GM12878 (cell line): ENCODE data around the gene DCC. TPM values are rescaled to one million over a fixed set of nuclear protein-coding genes. Genes with fewer than 3 reads are reported as not detected.

Experiments used
- BRCA1 ChIP-seq: IDR thresholded peaks from 2 replicates; pipeline ENCODE4 v1.6.1; 2011; ENCODE audit warnings: low read depth, low read length, improper control_type of control experiment
- CBX5 ChIP-seq: sonication (generic); IDR thresholded peaks from 2 replicates; pipeline ENCODE4 v1.6.1; 2016; ENCODE audit warnings: low read depth, moderate library complexity, mild to moderate bottlenecking, inconsistent platforms
- CEBPB ChIP-seq, 2 experiments: fragments of 150-350 bp in 1 of 2; IDR thresholded peaks; 2 replicates each; pipeline ENCODE4 v1.6.1; 2012 to 2014; ENCODE audit warnings: low read depth in 2 of 2, low read length in 2 of 2, borderline replicate concordance in 1 of 2, inconsistent platforms in 1 of 2
- ESRRA ChIP-seq: IDR thresholded peaks from 2 replicates; pipeline ENCODE4 v1.6.1; 2012; ENCODE audit warnings: mild to moderate bottlenecking, low read length, improper control_type of control experiment
- FOXK2 ChIP-seq: fragments of 450-650 bp; IDR thresholded peaks from 2 replicates; pipeline ENCODE4 v1.6.1; 2017; ENCODE audit warnings: mild to moderate bottlenecking, moderate library complexity
- HCFC1 ChIP-seq: fragments of 150-350 bp; IDR thresholded peaks from 2 replicates; pipeline ENCODE4 v1.6.1; 2014; ENCODE audit warnings: low read length
- JUND ChIP-seq: IDR thresholded peaks from 2 replicates; pipeline ENCODE4 v1.6.1; 2012; ENCODE audit warnings: low read depth, mild to moderate bottlenecking, low read length, improper control_type of control experiment, moderate library complexity
- MTA2 ChIP-seq: fragments of 450-650 bp; IDR thresholded peaks from 2 replicates; pipeline ENCODE4 v1.6.1; 2016; ENCODE audit warnings: low read depth, mild to moderate bottlenecking, moderate library complexity
- NR2C1 ChIP-seq: fragments of 450-650 bp; IDR thresholded peaks from 2 replicates; pipeline ENCODE4 v1.6.1; 2017; ENCODE audit warnings: antibody characterized with exemption, mild to moderate bottlenecking, moderate library complexity
- PAX8 ChIP-seq: fragments of 450-650 bp; IDR thresholded peaks from 2 replicates; pipeline ENCODE4 v1.6.1; 2017; ENCODE audit warnings: mild to moderate bottlenecking, moderate library complexity
- RCOR1 ChIP-seq: conservative IDR thresholded peaks from 2 replicates; pipeline ENCODE4 v1.6.1; 2012; ENCODE audit warnings: low read depth, low read length, improper control_type of control experiment
- SIX5 ChIP-seq: IDR thresholded peaks from 2 replicates; pipeline ENCODE4 v1.6.1; 2011; ENCODE audit warnings: mild to moderate bottlenecking, low read depth, low read length, moderate library complexity; ENCODE audit not compliant: severe bottlenecking
- SMAD1 ChIP-seq: fragments of 450-650 bp; IDR thresholded peaks from 2 replicates; pipeline ENCODE4 v1.6.1; 2018; ENCODE audit warnings: mild to moderate bottlenecking, low read depth; ENCODE audit not compliant: partially characterized antibody
- SMC3 ChIP-seq: IDR thresholded peaks from 2 replicates; pipeline ENCODE4 v1.6.1; 2011; ENCODE audit warnings: low read length, improper control_type of control experiment, borderline replicate concordance
- TARDBP ChIP-seq: IDR thresholded peaks from 2 replicates; pipeline ENCODE4 v1.6.1; 2016; ENCODE audit warnings: borderline replicate concordance
- TCF7 ChIP-seq: IDR thresholded peaks from 2 replicates; pipeline ENCODE4 v1.6.1; 2014; ENCODE audit warnings: antibody characterized with exemption, borderline replicate concordance
- ZNF622 ChIP-seq: fragments of 450-650 bp; IDR thresholded peaks from 2 replicates; pipeline ENCODE4 v1.6.1; 2017; ENCODE audit warnings: mild to moderate bottlenecking, inconsistent platforms
- polyA plus RNA-seq, 11 experiments: library from polyadenylated mRNA; depleted of rRNA in 4 of 11; unstranded in 6 of 11; stranded (reverse) in 5 of 11; fragments of >200 nt; fragmentation: Nextera tagmentation in 4 of 11; fragmentation: Illumina TruSeq in 1 of 11; extraction: Ambion mirVana in 4 of 11; extraction: Trizol in 1 of 11; gene quantifications; 1 replicate in 1 of 11; 2 replicates in 10 of 11; pipeline versions ENCODE4 v1.2.1 to v1.2.3, GENCODE V29; 2011 to 2016; ENCODE audit warnings: inconsistent platforms in 2 of 11, missing spikeins in 2 of 11, low read depth in 1 of 11
- total RNA-seq, 4 experiments: library from RNA; depleted of rRNA in 3 of 4; stranded (reverse); fragments of >200 nt in 3 of 4; fragmentation: Illumina TruSeq in 1 of 4; extraction: Trizol in 1 of 4; gene quantifications; 2 replicates each; pipeline versions ENCODE4 v1.2.1 to v1.2.3, GENCODE V29; 2013 to 2021
- TF ChIP-seq, protein P1 (sequence below): fragments of 450-650 bp; IDR thresholded peaks from 2 replicates; pipeline ENCODE4 v1.6.1; 2017; ENCODE audit warnings: mild to moderate bottlenecking, moderate library complexity
- TF ChIP-seq, protein P2 (sequence below): fragments of 450-650 bp; IDR thresholded peaks from 2 replicates; pipeline ENCODE4 v1.6.1; 2018; ENCODE audit warnings: borderline replicate concordance, mild to moderate bottlenecking; ENCODE audit not compliant: partially characterized antibody
- TF ChIP-seq, protein P3 (sequence below): IDR thresholded peaks from 2 replicates; pipeline ENCODE4 v1.6.1; 2012; ENCODE audit warnings: low read depth, low read length, improper control_type of control experiment
- TF ChIP-seq, protein P4 (sequence below): fragments of 450-650 bp; formaldehyde crosslinking; IDR thresholded peaks from 2 replicates; pipeline ENCODE4 v1.4.0; 2022; ENCODE audit warnings: mild to moderate bottlenecking, moderate library complexity

The DCC gene
- total and polyA plus RNA-seq, 10 of the 15 experiments (the other 5 are each of a cell fraction or from before 2014, with no cell fraction given): 0.01 TPM; not detected in 9

DNA sequence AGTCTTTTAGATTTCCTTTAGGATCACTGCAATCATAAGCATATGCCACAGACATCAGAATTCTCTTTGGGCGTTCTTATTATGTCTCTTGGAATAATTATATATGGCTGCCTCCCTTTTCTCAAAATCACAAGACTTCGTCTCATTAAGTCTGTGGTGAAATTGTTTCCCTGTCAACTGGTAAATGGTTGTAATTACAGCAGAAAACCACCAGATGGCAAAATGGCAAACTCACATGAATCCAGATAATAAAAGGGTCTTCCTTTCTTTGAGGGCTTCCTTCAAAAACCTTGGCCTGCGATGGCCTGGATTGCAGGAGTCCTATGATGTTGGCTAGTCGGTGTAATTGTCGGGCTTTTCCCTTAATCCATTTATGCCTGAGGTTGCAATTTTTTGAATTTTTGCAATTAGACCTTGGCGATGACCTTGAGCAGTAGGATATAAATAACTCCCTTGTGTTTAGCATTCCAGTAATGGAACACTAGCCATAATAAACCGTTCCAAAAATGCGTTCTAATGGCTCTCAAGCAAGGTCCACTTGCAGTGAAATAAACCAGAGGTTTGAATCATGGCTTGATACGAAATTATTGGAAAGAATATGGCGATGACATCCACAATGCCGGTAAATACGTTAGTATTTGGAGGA lies 1228.1 kb downstream of the DCC start (continued):
- TF ChIP-seq ZNF622: no peak
- TF ChIP-seq PAX8: no peak
- no peak for TF ChIP-seq SIX5
- no peak for TF ChIP-seq TCF7
- TF ChIP-seq RCOR1: no peak
- no peak for TF ChIP-seq FOXK2
- no peak for TF ChIP-seq SMAD1
- TF ChIP-seq, protein P1, sequence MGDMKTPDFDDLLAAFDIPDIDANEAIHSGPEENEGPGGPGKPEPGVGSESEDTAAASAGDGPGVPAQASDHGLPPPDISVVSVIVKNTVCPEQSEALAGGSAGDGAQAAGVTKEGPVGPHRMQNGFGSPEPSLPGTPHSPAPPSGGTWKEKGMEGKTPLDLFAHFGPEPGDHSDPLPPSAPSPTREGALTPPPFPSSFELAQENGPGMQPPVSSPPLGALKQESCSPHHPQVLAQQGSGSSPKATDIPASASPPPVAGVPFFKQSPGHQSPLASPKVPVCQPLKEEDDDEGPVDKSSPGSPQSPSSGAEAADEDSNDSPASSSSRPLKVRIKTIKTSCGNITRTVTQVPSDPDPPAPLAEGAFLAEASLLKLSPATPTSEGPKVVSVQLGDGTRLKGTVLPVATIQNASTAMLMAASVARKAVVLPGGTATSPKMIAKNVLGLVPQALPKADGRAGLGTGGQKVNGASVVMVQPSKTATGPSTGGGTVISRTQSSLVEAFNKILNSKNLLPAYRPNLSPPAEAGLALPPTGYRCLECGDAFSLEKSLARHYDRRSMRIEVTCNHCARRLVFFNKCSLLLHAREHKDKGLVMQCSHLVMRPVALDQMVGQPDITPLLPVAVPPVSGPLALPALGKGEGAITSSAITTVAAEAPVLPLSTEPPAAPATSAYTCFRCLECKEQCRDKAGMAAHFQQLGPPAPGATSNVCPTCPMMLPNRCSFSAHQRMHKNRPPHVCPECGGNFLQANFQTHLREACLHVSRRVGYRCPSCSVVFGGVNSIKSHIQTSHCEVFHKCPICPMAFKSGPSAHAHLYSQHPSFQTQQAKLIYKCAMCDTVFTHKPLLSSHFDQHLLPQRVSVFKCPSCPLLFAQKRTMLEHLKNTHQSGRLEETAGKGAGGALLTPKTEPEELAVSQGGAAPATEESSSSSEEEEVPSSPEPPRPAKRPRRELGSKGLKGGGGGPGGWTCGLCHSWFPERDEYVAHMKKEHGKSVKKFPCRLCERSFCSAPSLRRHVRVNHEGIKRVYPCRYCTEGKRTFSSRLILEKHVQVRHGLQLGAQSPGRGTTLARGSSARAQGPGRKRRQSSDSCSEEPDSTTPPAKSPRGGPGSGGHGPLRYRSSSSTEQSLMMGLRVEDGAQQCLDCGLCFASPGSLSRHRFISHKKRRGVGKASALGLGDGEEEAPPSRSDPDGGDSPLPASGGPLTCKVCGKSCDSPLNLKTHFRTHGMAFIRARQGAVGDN: no peak
- TF ChIP-seq MTA2: no peak
- TF ChIP-seq, protein P2, sequence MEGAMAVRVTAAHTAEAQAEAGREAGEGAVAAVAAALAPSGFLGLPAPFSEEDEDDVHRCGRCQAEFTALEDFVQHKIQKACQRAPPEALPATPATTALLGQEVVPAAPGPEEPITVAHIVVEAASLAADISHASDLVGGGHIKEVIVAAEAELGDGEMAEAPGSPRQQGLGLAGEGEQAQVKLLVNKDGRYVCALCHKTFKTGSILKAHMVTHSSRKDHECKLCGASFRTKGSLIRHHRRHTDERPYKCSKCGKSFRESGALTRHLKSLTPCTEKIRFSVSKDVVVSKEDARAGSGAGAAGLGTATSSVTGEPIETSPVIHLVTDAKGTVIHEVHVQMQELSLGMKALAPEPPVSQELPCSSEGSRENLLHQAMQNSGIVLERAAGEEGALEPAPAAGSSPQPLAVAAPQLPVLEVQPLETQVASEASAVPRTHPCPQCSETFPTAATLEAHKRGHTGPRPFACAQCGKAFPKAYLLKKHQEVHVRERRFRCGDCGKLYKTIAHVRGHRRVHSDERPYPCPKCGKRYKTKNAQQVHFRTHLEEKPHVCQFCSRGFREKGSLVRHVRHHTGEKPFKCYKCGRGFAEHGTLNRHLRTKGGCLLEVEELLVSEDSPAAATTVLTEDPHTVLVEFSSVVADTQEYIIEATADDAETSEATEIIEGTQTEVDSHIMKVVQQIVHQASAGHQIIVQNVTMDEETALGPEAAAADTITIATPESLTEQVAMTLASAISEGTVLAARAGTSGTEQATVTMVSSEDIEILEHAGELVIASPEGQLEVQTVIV: no peak
- TF ChIP-seq TARDBP: no peak
- TF ChIP-seq, protein P3, sequence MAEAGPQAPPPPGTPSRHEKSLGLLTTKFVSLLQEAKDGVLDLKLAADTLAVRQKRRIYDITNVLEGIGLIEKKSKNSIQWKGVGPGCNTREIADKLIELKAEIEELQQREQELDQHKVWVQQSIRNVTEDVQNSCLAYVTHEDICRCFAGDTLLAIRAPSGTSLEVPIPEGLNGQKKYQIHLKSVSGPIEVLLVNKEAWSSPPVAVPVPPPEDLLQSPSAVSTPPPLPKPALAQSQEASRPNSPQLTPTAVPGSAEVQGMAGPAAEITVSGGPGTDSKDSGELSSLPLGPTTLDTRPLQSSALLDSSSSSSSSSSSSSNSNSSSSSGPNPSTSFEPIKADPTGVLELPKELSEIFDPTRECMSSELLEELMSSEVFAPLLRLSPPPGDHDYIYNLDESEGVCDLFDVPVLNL: no peak
- TF ChIP-seq JUND: no peak
- TF ChIP-seq SMC3: peak; percentile 65; the same call in 1 of the 2 replicates
- TF ChIP-seq CEBPB (IDR thresholded peaks at IDR 0.05; ENCODE audit: borderline replicate concordance in 1 of 2, low read depth in 2 of 2, low read length in 2 of 2): no peak
- no peak for TF ChIP-seq HCFC1
- peak; percentile 24; the same call in 1 of the 2 replicates for TF ChIP-seq ESRRA
- TF ChIP-seq, protein P4, sequence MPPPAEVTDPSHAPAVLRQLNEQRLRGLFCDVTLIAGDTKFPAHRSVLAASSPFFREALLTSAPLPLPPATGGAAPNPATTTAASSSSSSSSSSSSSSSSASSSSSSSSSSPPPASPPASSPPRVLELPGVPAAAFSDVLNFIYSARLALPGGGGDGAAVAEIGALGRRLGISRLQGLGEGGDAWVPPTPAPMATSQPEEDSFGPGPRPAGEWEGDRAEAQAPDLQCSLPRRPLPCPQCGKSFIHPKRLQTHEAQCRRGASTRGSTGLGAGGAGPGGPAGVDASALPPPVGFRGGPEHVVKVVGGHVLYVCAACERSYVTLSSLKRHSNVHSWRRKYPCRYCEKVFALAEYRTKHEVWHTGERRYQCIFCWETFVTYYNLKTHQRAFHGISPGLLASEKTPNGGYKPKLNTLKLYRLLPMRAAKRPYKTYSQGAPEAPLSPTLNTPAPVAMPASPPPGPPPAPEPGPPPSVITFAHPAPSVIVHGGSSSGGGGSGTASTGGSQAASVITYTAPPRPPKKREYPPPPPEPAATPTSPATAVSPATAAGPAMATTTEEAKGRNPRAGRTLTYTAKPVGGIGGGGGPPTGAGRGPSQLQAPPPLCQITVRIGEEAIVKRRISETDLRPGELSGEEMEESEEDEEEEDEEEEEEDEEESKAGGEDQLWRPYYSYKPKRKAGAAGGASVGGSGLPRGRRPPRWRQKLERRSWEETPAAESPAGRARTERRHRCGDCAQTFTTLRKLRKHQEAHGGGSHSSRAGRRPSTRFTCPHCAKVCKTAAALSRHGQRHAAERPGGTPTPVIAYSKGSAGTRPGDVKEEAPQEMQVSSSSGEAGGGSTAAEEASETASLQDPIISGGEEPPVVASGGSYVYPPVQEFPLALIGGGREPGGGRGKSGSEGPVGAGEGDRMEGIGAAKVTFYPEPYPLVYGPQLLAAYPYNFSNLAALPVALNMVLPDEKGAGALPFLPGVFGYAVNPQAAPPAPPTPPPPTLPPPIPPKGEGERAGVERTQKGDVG: no peak
- no peak for TF ChIP-seq BRCA1
- TF ChIP-seq CBX5: no peak
- TF ChIP-seq NR2C1: no peak
